GM12878 (cell line): ENCODE results near the gene ETF1. TPM values are rescaled to one million over a fixed set of nuclear protein-coding genes. Genes with fewer than 3 reads are reported as not detected.

Source experiments
- ATAC-seq: fragments of 200-7000 bp; cut with Tn5 transposase; 3 replicates; pipeline ENCODE4 v1.9.1; 2020; ENCODE audit warnings: mild to moderate bottlenecking, moderate library complexity
- BruUV-seq: library from RNA; stranded (reverse); fragments of 400-500 nt; replicated peaks from 2 replicates; lab custom pipeline; 2021; lab: Mats Ljungman, UMichigan
- CTCF ChIA-PET: fragments of 300-600 bp; sonication (Branson Sonifier 250); formaldehyde crosslinking; extraction: SDS; loops from one replicate; lab custom pipeline; 2021; ENCODE audit warnings: inconsistent platforms; lab: Yijun Ruan, JAX
- POLR2A ChIA-PET: fragments of 350-600 bp; formaldehyde crosslinking; extraction: SDS; loops from one replicate; lab custom pipeline; 2021; ENCODE audit warnings: inconsistent platforms; lab: Charles Lee
- RAD21 ChIA-PET: fragments of 300-600 bp; sonication (Branson Sonifier 250); formaldehyde crosslinking; loops from one replicate; lab custom pipeline; 2023; ENCODE audit warnings: antibody characterized with exemption; ENCODE audit not compliant: unreplicated experiment; lab: Charles Lee
- SMC1A ChIA-PET: fragments of 300-600 bp; sonication (Branson Sonifier 250); formaldehyde crosslinking; loops from one replicate; lab custom pipeline; 2023; ENCODE audit not compliant: unreplicated experiment, uncharacterized antibody; lab: Charles Lee
- DNase-seq: peaks from one replicate; pipeline ENCODE4 v3.0.0-alpha.2; 2011; ENCODE audit warnings: low read depth, low spot score
- FAIRE-seq: peaks from 3 replicates; lab custom pipeline; 2011; peaks lifted over from hg19 to GRCh38; lab: Jason Lieb, UNC
- H2AFZ ChIP-seq: 2 replicates; pipeline ENCODE4 v1.6.0; 2011; ENCODE audit warnings: low read depth, low read length, control low read depth; ENCODE audit not compliant: control insufficient read depth
- H3K27ac ChIP-seq: 2 replicates; pipeline ENCODE4 v1.5.1; 2011; ENCODE audit warnings: control low read depth; ENCODE audit not compliant: control insufficient read depth, insufficient read depth
- H3K27me3 ChIP-seq, 2 experiments: replicated peaks in 1 of 2; 2 replicates each; pipeline versions ENCODE4 v1.6.0 to v1.6.1; 2011; ENCODE audit warnings: low read length in 1 of 2; ENCODE audit not compliant: control insufficient read depth in 2 of 2, insufficient read depth in 2 of 2
- H3K36me3 ChIP-seq, 2 experiments: 2 replicates each; pipeline ENCODE4 v1.5.1; 2011; ENCODE audit warnings: low read length in 1 of 2; ENCODE audit not compliant: control insufficient read depth in 2 of 2, insufficient read depth in 2 of 2
- H3K4me1 ChIP-seq: 2 replicates; pipeline ENCODE4 v1.6.1; 2011; ENCODE audit warnings: mild to moderate bottlenecking, low read length, moderate library complexity, mixed read lengths; ENCODE audit not compliant: control insufficient read depth, insufficient read depth
- H3K4me2 ChIP-seq: 2 replicates; pipeline ENCODE4 v1.6.0; 2011; ENCODE audit warnings: control low read depth; ENCODE audit not compliant: control insufficient read depth, insufficient read depth
- H3K4me3 ChIP-seq: fragments of 200-600 bp; sonication (generic); 2 replicates; pipeline ENCODE4 v1.5.1; 2016
- H3K79me2 ChIP-seq: 2 replicates; pipeline ENCODE4 v1.6.0; 2011; ENCODE audit warnings: low read length; ENCODE audit not compliant: control insufficient read depth, insufficient read depth
- H3K9ac ChIP-seq: 2 replicates; pipeline ENCODE4 v1.8.0; 2011; ENCODE audit warnings: low read length, control low read depth, mixed read lengths; ENCODE audit not compliant: control insufficient read depth, insufficient read depth
- H3K9me3 ChIP-seq: replicated peaks from 3 replicates; pipeline ENCODE4 v1.5.1; 2011; ENCODE audit warnings: mild to moderate bottlenecking, low read length; ENCODE audit not compliant: control insufficient read depth, insufficient read depth
- H4K20me1 ChIP-seq: 2 replicates; pipeline ENCODE4 v1.6.0; 2011; ENCODE audit not compliant: control insufficient read depth, insufficient read depth
- POLR2A ChIP-seq: IDR thresholded peaks from 2 replicates; pipeline ENCODE4 v1.6.1; 2011; ENCODE audit warnings: low read depth, mild to moderate bottlenecking, low read length
- WGBS: methylation state at CpG from one replicate; pipeline ENCODE4 v1.1.6; 2016; ENCODE audit warnings: low lambda C conversion rate; ENCODE audit not compliant: insufficient replicate concordance, insufficient coverage; ENCODE audit errors: missing lambda C conversion rate; 5-methylcytosine and 5-hydroxymethylcytosine counted together
- in situ Hi-C: fragments of 300-500 bp; cut with MboI; formaldehyde crosslinking; loops from 9 replicates; pipeline ENCODE4 v1.14.3; 2018; ENCODE audit warnings: mixed read lengths
- intact Hi-C: fragments of 100-400 bp; cut with micrococcal nuclease; formaldehyde crosslinking; loops from one replicate; pipeline ENCODE4 v1.14.2; 2022; ENCODE audit not compliant: unreplicated experiment
- polyA plus RNA-seq, 11 experiments: library from polyadenylated mRNA; depleted of rRNA in 4 of 11; unstranded in 6 of 11; stranded (reverse) in 5 of 11; fragments of >200 nt; fragmentation: Nextera tagmentation in 4 of 11; fragmentation: Illumina TruSeq in 1 of 11; extraction: Ambion mirVana in 4 of 11; extraction: Trizol in 1 of 11; gene quantifications; 1 replicate in 1 of 11; 2 replicates in 10 of 11; pipeline versions ENCODE4 v1.2.1 to v1.2.3, GENCODE V29; 2011 to 2016; ENCODE audit warnings: inconsistent platforms in 2 of 11, missing spikeins in 2 of 11, low read depth in 1 of 11
- total RNA-seq, 4 experiments: library from RNA; depleted of rRNA in 3 of 4; stranded (reverse); fragments of >200 nt in 3 of 4; fragmentation: Illumina TruSeq in 1 of 4; extraction: Trizol in 1 of 4; gene quantifications; 2 replicates each; pipeline versions ENCODE4 v1.2.1 to v1.2.3, GENCODE V29; 2013 to 2021
- TF ChIP-seq, protein P1 (sequence below): fragments of 450-650 bp; IDR thresholded peaks from 2 replicates; pipeline ENCODE4 v1.6.1; 2017; ENCODE audit warnings: antibody characterized with exemption, mild to moderate bottlenecking, moderate library complexity

ETF1 gene
- total and polyA plus RNA-seq, 10 of the 15 experiments (the other 5 are each of a cell fraction or from before 2014, with no cell fraction given): 29.8 to 145 (median 108) TPM

DNA sequence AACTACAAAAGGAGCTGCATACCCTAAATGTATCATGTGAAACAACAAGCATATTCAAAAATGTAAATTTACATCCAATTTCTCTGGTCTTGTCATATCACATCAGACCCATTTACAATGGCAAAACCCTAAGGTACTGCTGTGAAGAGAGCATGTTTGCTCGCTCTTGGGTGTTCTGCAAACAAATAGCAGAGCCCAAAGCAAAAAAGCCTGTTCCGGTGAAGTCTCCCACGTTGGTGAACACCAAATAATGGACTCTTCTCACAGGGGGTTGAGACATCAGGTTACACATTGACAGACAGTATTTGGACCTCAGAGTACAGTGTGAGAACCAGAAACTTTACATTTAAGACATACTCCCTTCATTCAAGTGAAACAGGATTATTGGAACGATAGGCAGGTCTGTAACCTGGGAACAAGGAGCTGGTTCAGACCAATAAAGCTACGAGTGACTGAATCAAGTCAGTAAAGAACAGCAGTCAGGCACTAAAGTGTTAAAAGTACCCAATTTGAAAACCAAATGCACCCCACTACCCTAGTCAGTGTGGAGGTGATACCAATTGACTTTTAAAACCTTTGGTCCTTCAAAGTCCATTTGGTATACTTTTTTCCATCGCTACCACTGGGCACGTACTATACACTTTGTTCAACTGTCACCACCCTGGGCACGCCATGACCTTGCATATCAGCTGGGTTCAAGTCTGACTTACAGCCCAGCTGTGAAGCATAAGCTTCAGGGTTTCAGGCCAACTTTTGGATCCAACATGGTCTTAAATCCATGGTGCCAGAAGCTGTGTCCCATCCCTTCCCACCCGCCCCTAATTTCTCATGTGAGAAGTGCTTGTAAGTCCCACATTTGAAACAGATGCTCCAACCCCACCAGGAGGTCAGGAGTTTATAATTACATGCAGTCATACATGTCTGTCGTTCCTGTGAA is 36.4 kb downstream of the ETF1 start:
- Histone ChIP-seq H3K27me3 (no peaks in the 10 kb centered on the region), H3K79me2 (no peaks in the 10 kb centered on the region), H3K4me2 (no peak overlapping the region), H3K9me3 (no peaks in the 10 kb centered on the region), H3K4me1 (no peaks in the 10 kb centered on the region), H4K20me1 (no peaks in the 10 kb centered on the region), H3K4me3 (no peak overlapping the region), H3K36me3 (peaks cover 15 to 21% of the 10 kb centered on the region in 2 experiments), H3K9ac (no peak overlapping the region), H3K27ac (no peak overlapping the region), H2AFZ (no peak overlapping the region)
- in situ Hi-C loops (loop anchor here (25.0 kb wide), 1 partner anchor 319 kb away; the partner anchor contains the start of genes BRD8 and KIF20A), intact Hi-C loops (no loop called here)
- ChIA-PET CTCF (interaction anchor here (0.6 to 1.6 kb wide), 6 partner anchors 10 to 377 kb away, joined by 3 to 5 read pairs (median 4); partner anchors contain the start of gene HSPA9), SMC1A (interaction anchor here (1.4 kb wide), 1 partner anchor 57 kb away, joined by 4 read pairs; no protein-coding TSS in a partner anchor), POLR2A (no interaction called here), RAD21 (interaction anchor here (0.6 kb wide), 1 partner anchor 9 kb away, joined by 5 read pairs; no protein-coding TSS in a partner anchor)
- 0 out of 2 replicates have a peak, but pooled peaks have one; percentile 14 for TF ChIP-seq POLR2A
- TF ChIP-seq, protein P1, sequence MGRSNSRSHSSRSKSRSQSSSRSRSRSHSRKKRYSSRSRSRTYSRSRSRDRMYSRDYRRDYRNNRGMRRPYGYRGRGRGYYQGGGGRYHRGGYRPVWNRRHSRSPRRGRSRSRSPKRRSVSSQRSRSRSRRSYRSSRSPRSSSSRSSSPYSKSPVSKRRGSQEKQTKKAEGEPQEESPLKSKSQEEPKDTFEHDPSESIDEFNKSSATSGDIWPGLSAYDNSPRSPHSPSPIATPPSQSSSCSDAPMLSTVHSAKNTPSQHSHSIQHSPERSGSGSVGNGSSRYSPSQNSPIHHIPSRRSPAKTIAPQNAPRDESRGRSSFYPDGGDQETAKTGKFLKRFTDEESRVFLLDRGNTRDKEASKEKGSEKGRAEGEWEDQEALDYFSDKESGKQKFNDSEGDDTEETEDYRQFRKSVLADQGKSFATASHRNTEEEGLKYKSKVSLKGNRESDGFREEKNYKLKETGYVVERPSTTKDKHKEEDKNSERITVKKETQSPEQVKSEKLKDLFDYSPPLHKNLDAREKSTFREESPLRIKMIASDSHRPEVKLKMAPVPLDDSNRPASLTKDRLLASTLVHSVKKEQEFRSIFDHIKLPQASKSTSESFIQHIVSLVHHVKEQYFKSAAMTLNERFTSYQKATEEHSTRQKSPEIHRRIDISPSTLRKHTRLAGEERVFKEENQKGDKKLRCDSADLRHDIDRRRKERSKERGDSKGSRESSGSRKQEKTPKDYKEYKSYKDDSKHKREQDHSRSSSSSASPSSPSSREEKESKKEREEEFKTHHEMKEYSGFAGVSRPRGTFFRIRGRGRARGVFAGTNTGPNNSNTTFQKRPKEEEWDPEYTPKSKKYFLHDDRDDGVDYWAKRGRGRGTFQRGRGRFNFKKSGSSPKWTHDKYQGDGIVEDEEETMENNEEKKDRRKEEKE: no peak
- no TSS peak for BruUV-seq
- FAIRE-seq: no peak
- ATAC-seq: no peak
- 97% methylated on average over 9 of the region's 10 CpGs for WGBS
- no peak for DNase-seq
